Activated CD4-positive, alpha-beta T cell treated with anti-CD3 and anti-CD28 coated beads, Interleukin-2, Interleukin-6, amounts not matched to agents 100 ng/mL and 50 ng/mL, durations not matched to agents 16 hours and 8 hours (primary cell): ENCODE data around the gene STXBP5.

Source experiments
- DNase-seq: peaks from one replicate; pipeline ENCODE4 v3.0.0-alpha.2; 2020

STXBP5 gene

GRCh38 chr6:147384737-147385710 lies 180.8 kb downstream of the STXBP5 start:
- DNase-seq, result no peak

GRCh38 chr6:147389463-147389862 lies 185.2 kb downstream of the STXBP5 start:
- no peak for DNase-seq

- no peak for DNase-seq
These were observed 186.8 kb downstream of the STXBP5 start for GRCh38 chr6:147390909-147391536.

DNA sequence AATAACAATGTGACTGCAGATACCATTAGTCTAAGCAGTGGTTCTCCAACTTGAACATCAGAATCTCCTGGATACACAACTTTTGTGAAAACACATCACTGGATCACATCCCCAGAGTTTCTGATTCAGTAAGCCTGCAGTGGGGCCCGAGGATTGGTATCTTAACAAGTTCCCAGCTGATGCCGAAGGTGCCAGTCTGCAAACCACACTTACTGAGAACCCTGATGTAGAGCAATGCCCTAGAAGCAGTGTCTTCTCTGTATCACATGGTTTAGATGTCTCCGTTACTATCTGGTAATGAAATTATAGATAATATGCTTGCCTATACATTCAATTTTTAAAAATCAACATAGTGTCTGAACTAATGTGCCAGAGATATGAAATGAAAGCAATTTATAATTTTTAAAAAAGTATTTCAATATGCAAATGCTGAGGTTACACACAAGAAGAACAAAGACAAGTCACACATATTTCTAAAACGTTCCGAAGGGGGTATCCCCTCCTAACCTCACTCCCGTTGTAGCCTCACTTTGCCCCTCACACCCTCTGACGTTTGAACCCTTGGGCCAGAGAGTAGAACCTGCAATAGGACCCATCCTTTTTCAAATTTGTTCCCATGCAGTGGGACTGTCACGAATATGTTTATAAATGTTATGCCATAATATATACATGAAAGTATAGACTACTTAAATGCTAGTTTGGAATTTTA lies 188.9 kb downstream of the STXBP5 start:
- DNase-seq, result no peak

DNA sequence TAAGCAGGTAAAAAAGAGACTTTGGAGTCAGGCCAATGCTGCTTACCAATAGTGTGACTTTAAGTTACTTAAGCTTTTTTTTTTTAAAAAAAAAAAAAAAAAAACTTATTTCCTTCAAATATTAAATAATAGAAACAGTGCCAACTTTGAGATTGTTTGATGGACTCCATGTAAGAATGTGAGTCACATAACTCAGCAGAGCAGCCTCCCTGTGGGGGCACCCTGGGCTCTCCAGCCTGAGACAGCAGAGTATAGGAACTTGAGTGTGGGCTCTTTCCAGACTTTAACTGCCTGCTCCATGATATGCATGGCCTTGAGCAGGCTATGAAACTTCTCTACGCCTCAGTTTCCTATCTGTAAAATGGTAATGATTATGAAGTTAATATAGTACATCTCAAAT lies 190.9 kb downstream of the STXBP5 start:
- no peak for DNase-seq

- no peak for DNase-seq
These were observed 193.1 kb downstream of the STXBP5 start for GRCh38 chr6:147397306-147397705.

DNA sequence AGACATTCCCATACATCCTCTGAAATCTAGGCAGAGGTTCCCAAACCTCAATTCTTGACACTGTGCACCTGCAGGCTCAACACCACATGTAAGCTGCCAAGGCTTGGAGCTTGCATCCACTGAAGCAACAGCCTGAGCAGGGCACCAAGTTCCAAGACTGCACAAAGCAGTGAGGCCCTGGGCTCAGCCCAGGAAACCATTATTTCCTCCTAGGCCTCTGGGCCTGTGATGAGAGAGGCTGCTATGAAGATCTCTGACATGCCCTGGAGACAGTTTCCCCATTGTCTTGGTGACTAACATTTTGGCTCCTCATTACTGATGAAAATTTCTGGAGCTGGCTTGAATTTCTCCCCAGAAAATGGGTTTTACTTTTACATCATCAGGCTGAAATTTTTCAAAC lies 196.8 kb downstream of the STXBP5 start:
- DNase-seq, result no peak

DNA sequence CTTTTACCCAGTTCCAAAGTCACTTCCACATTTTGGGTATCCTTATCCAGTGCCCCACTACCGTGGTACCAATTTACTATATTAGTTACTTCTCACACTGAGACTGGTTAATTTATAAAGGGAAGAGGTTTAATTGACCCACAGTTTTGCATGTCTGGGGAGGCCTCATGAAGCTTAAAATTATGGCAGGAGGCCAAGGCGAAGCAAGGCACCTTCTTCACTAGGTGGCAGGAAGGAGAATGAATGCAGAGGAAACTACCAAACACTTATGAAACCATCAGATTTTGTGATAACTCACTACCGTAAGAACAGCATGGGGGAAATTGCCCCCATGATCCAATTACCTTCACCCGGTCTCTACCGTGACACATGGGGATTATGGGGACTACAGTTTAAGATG lies 197.6 kb downstream of the STXBP5 start:
- no peak for DNase-seq

DNA sequence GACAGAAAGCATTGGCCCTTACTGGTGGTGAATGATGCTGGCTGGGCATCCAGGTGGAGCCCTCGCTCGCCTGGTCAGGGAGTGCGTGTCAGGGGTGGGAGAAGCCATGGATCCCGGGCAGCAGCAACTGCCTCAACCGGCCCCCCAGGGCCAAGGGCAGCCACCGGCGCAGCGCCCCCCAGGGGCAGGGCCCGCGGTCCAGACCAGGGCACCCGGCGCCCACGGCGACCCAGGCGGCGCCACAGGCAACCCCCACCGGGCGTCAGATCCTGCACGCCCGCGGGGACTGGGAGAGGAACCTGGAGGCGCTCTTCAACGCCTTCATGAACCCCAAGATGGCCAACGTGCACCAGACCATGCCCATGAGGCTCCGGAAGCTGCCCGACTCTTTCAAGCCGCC lies 202.6 kb downstream of the STXBP5 start:
- no peak for DNase-seq

- DNase-seq, result no peak
These were observed 203.4 kb downstream of the STXBP5 start for GRCh38 chr6:147407571-147407970.

DNA sequence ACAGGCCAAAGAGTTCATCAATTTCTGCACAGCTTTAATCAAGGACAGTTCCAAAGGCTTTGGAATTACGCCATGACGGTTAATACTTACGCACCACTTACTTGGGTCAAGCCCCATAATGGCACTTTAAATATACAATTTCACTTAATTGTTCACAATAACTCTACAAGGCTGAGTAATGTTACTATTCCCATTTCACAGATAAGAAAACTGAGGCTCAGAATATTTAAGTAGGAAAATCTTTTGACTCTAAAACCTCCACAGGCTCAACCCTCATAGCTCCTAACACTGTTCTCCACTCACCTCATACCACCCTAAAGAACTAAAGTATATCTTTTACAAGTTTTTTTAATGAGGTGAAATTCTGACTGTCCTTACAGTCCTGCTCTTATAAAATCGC lies 212.4 kb downstream of the STXBP5 start:
- DNase-seq, result no peak

DNA sequence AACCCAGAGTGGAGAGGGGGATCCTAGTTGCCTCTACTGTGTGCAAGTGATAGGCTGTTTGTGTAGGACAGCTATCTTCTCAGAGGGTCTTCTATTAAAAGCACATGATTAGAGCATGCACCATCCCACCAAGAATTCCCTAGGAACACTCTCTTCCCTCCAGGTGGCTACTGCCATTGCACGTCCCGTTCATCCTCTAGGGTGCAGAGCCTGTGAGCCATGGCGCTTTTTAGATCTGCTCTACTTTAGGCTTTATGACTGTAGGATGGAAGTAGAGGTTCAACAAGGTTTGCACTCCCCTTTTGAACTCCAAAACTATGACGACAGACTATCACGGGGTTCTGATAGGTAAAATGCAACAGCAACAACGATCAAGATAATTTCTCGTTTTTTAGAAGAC lies 213.7 kb downstream of the STXBP5 start:
- no peak for DNase-seq

DNA sequence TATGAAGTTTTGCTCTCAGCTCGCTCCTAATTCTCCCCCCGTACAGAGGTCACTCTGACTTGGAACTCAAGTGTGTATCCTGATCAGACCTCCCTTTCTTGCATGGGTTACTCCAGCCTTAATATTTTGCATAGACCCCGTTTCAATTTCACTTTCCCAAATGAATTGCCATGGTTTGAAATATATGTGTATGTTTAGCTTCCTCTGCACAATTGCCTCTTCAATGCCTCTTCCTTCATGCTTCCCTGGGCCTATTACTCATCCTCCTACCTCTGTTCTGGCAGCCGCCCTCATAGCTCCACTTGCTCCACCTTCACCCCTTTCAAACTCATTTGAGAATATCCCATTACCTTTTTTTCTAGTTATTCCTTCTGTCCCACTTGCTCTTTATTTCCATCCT lies 214.3 kb downstream of the STXBP5 start:
- no peak for DNase-seq

GRCh38 chr6:147421903-147422302 lies 217.7 kb downstream of the STXBP5 start:
- DNase-seq, result no peak

GRCh38 chr6:147423111-147423510 lies 218.9 kb downstream of the STXBP5 start:
- no peak for DNase-seq

DNA sequence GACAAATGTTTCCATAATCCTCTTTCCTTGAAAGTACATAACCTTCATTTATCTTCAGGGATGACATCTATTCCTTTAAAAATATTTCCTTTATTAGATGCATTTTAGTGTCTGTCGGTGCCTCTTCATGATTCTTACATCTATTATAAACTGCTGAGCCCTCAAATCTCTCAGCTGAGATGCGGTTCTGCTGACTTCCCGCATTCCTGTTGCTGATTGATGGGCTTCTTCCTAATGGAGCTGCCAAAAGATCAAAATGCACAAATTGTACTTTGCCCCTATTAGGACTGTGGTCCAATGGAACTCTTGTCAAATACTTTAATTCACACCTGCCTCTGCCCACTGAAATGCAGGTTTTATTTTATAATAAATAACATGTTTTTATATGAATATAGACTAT lies 225.6 kb downstream of the STXBP5 start:
- no peak for DNase-seq

DNA sequence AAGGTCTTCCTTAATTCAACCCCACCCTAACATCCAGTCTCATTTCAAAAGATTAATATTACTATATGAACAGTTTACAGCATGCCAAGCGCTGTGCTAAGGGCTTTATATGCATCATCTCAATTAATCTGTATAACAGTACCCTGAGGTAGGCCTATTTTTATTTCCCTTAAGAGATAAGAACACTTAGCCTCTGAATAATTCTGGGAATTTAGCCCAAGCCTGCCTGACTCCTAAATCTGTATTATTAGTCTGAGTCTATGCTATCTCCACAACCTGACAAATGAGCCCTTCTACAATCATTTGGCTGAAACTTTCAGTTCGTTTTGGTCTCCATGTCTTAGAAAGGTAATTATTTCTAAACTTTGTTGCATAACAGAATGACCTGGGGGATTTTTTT lies 226.6 kb downstream of the STXBP5 start:
- DNase-seq, result no peak

- DNase-seq, result no peak
These were observed 229.9 kb downstream of the STXBP5 start for GRCh38 chr6:147434076-147434475.

GRCh38 chr6:147434516-147434915 lies 230.3 kb downstream of the STXBP5 start:
- no peak for DNase-seq

DNA sequence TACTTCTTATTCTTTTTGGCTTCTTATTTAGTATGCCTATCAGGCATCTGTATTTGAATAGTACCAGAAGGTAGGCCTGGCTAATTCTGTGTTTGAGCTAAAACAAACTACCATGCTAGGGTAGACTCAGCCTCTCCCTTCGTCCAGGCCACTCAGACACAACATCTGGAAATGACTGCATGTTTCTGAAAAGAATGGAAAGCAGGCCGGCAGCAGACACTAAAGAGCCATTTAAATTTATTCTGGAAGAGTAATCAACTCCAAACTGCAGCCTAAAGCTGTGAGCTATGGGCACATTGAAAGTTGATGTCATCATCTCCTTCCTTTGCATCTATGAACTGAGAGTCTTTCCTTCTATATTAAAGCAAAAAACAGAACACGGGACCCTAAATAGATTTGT lies 233.4 kb downstream of the STXBP5 start:
- no peak for DNase-seq

DNA sequence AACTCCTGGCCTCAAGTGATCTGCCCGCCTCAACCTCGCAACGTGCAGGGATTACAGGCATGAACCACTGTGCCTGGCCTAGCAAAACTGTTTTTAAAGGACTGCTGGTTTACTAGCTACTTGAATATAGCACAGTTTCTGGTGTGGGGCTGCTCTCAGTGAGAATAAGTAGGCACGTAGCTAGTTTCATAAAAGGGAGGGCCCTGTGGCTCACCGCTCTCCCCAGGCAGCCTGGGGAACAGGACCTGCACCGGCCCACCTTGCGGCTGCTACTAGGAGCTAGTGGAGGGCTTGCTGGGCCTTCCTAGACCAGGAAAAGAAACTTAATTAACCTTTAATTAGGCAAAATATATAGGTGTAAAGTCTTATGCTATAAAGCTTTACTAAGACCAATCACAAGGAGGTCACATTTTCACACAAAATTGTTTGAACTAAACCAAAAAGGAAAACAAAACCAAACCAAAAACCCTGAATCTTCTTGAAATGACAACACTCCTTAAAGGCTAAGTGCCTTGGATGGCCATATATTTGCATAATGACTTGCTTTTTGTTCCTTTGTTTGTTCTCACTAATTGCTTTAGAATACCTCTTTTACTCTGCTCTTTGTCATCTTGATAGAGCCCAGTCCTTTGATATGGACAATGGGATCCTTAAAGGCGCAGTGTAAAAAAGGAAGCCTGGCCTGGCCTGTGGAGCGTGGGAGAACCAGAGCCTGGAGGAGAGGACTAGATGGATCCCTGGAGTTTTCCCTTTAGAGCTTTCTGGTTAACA lies 234.7 kb downstream of the STXBP5 start:
- no peak for DNase-seq
